Activated naive CD4-positive, alpha-beta T cell treated with Interleukin-2 at 50 U/mL for 16 hours (primary cell): ENCODE measurements around the gene SP9.

Source experiments
- DNase-seq: peaks from one replicate; pipeline ENCODE4 v3.0.0-alpha.2; 2020

SP9 gene

DNA sequence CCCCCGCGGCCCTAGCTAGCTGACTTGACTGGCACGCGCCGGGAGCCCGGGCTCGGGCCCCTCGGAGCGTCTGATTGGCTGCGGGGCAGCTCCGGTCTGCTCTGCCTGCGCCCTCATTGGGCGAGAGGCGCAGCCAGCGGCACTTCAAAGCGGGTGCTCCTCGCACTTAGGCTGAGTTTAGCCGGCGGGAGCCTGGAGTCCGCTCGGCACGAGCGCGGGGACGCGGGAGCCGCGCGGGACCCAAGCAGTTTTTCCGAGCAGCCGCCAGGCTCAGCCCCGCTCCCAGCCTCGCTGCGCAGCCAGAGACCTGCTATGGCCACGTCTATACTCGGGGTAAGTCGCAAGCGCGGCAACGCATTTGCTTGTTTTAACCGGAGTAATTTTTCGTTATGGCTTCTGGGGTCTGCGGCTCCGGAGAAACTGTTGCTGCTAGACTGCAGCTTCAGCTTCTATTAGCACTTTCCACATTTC is at the start of gene SP9:
SP9 (plus strand) TSS at position 174 of the 471 bp plus-strand sequence; CDS start at position 313, 139 bp downstream.
- peak; percentile 7 for DNase-seq

- DNase-seq: no peak
Observed at GRCh38 chr2:174286172-174286571, 48.6 kb upstream of the SP9 start.

DNA sequence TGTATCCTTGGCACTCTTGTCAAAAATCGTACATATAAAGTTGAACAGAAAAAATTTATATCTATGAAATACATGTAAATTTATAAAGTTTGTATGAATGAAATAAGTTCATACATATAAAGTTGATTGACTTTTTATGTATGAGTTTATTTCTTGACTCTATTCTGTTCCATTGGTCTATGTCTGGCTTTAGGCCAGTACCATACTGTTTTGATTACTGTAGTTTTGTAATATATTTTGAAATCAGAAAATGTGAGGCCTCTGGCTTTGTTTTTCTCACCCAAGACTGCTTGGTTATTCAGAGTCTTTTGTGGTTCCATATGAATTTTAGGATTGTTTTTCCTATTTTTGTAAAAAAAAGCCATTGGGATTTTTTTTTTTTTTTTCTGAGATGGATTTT is 41.8 kb upstream of the SP9 start:
- no peak for DNase-seq

DNA sequence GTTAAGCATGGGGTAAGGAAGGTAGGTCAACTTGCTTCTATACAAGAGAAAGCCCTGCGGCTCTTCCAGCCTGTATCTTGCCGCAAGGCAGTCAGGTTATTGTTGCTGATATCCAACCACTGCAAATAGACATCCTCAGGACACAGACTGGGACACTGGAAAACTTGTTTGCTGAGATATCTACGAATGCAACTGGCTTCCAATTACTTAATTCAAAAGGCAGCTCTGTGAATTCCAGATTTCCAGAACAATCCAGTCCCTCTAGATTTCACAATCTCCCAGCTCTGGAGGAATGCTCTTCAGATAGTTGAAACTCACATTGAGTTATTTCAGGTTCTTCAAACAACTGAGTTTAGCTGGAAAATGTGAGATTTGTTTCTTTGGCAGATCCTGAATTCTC is 34.6 kb upstream of the SP9 start:
- no peak for DNase-seq

GRCh38 chr2:174312581-174313234 is 22.0 kb upstream of the SP9 start:
- DNase-seq: no peak

GRCh38 chr2:174322149-174322548 is 12.6 kb upstream of the SP9 start:
- no peak for DNase-seq

- DNase-seq: no peak
Observed at GRCh38 chr2:174322746-174323145, 12.0 kb upstream of the SP9 start.

DNA sequence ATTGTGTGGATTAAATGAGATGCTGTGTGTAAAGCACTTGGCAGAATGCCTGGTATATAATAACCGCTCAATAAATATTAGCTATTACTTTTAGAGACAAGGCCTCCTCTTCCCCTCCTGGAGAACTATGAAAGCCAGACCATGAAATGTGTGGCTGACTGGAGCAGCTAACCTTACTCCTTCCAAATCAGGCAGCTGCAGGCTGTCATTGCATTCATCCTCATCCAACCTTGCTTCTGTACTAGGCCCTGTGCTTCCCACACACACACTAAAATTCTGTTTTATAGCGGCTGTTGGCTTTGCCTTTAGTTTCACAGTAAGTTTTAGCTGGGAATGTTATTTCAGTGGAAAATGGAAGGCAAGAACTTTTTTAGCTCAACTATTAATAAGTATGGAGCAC is 10.2 kb upstream of the SP9 start:
- no peak for DNase-seq

DNA sequence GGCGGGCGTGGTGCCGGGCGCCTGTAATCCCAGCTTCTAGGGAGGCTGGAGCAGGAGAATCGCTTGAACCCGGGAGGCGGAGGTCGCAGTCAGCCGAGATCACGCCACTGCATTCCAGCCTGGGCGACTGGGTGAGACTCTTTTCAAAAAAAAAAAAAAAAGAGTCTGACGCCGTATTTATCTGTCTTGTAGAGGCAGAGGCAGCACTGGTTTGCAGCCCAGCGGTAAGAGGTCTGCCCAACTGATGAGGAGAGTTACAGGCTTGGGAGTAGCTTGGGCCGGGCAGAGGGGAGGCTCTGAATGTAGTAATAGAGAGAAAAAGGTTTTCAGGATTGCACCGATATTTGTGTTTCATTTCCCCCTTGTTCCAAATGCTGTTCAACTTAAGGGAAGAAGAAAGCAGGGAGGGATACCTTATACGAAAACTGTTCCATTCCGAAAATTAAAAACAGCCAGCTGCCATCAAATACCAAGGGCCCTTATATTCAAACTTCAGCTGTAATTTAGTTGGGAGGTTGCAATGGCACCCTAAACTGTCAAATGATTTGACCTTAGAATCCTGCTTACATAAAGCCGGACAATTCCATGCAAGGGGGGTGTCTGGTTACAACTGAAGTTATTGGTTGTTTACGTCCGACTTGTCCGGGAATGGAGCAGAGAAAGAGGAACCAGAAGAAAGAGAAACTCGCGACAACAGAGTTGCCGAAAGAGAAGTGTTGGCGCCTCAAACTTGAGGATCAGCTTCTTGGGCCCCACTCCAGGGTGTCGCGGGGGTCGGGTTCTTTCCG is 9.2 kb upstream of the SP9 start:
- DNase-seq: no peak

DNA sequence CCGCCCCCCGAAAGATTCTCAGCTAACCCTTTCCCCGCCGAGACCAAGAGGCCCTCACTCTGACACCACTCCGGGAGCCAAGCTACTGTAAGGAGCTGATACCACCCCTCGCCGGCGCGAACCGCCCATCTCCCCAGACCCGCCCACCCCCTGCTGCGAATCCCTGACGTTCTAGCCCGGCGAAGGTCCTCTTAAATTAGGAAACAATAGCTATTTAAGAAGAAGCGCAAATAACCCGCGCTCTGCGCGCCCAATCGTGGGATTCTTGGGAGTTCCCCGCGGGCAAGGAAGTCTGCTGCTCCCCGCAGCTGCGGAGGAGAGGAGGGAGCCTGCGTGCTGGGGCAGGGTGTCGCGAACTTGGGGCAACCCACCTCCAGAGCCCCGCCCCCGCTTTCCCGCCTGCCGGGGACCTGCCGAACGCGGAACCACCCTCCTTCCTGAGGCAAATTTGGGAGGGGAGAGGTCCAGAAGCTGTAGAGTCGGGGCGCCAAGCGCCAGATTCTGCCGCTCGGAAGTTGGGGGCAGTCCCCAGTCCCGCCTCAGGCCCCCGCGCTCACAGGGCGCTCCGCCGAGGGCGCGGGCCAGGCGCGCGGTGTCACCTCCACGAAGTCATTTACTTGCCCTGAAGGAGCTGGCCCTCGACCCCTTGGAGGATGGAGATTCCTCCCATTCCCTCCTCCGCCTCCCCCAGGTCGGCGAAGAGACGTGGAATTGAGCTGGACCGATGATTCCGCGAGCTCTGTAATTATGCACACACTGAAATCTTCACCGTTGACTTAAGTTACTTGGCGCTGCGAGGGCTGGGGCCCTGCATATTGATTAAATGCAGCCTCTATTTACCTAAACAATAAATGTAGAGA is 8.4 kb upstream of the SP9 start:
- peak; percentile 19 for DNase-seq

DNA sequence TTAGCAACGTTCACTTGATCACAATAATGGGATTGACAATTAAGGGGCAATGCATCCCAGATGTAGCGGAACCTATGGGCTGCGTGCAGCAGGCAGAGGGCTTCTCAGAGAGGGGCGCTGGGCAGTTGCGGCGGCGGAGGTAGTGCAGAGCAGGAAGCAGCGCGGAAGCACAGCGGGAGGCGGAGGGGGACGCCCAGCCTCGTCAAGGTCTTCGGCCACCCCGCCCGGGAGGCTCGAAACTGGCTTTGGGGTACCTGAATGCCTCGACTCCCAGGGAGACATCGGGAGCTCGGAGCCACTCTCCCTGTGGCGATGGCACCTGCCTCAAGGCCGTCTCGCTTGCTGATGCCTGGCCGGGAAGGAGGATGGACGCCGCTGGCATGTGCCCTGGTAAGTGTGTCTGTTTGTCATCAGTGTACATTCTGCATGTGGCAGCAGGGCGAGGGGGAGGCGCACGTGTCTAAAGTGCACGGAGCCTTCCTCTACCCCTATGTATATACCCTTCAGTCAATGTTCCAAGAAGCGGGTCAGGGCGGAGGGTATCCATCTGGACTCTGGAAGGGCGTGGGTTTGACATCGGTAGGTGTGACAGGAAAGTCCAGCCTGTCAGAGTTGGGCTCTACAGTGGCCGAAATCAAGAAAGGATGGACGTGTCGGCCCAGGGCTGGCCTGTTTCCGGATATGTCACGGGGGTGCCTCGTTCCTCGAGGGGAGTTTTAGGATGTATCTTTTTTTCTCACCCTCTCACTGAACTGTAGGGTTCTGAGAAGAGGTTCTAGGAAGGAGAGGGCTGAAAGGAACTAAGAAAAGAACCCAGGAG is 7.5 kb upstream of the SP9 start:
- DNase-seq: peak; percentile 15

DNA sequence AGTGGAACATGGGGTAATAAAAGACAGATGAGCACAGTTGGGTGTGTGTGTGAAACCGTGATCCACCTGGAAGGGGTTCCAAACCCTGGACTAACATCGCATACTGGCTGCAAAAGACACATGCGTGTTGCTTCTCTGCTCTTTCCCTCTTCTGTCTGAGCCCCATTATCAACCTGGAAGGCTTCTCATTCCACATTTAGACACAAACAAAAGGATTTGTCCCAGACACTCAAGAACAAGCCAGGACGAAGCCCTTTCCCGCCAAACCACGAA is 7.0 kb upstream of the SP9 start:
- no peak for DNase-seq

DNA sequence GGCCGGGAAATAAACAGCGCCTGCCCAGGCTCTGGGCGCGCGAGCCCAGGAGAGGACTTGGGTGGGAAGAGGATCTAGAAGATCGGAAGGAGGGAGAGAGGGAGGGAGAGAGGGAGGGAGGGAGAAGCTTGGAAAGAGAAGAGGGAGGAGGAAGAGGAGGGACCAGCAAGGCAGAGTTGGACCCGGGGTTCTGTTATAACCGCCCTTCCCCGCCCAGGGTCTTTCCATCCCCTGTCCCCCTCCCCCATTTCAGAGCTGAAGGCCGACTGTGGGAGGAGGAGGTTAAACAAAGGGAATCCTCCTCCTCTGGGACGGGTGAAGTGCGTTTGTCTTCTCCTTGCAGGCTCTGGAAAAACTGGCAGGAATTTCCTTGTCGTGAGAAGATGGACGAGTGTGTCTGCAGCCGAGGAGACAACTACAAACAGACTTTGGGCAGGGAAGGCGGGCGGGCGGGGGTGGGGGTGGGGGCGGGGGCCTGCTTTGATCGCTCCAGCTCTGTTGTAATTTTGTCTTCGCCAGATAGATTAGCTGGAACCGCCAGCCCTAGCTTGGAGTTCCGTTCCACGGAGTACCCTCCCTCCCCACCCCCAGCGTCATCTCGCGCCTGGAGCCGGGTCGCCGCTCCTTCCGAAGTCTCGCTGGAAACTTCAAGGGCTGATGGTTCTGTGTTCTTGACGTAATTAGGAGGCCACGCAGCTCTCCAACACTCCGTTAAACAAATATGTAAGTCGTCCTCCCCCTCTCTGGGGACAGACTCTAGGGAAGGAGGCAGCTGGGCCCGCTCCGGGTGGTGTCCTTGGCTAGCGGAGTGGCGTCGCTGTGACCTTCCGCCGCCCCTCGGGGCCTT is 6.4 kb upstream of the SP9 start:
- no peak for DNase-seq

DNA sequence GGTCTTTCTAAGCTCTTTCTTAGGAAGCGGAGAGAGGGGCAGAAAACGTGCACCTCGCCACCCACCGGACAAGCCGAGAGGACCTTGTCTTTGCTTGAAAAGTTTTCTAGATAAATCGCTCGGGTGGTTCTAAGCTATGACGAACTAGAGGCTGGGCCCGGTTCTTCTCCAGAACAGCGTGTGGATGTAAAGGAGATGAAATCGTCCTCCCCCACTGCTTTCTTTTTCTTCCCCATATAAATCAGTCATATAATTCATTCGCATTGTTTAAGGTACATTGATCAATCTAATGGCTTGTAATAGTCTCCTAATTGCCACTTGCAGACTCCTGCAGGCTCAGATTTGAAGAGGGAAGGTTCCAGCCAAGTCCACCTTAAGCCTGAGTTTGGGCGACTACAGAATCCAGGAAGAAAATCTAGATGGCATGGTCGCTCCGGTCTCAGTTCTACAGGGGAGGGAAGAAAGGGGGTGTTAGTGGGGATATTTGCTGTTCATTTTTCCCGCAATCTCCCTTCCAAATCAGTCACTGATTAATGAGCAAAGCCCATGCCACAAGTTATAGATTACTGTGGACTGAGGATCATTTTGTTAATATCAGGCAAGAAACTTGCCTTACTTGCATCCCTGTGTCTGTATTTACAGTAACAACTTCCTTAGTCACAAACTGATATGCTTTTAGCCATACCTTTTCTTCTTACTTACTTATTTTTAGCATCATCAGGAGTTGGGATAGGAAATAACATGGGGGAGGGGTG is 5.6 kb upstream of the SP9 start:
- no peak for DNase-seq

GRCh38 chr2:174330945-174331594 is 3.7 kb upstream of the SP9 start:
- no peak for DNase-seq

- DNase-seq: no peak
Observed at GRCh38 chr2:174331595-174332216, 3.0 kb upstream of the SP9 start.

GRCh38 chr2:174332217-174332963 is 2.4 kb upstream of the SP9 start:
- no peak for DNase-seq

GRCh38 chr2:174333017-174333371 is 1.8 kb upstream of the SP9 start:
- no peak for DNase-seq
